B cell (primary cell): ENCODE data around the gene HS2ST1. TPM values are rescaled to one million over a fixed set of nuclear protein-coding genes. Genes with fewer than 3 reads are reported as not detected.

Experiments used
- ATAC-seq: fragments of 200-7000 bp; cut with Tn5 transposase; one replicate; pipeline ENCODE4 v1.10.0; 2021; ENCODE audit warnings: low read depth, mild to moderate bottlenecking, moderate number of reproducible peaks, moderate library complexity
- CTCF ChIA-PET: fragments of 350-600 bp; sonication (Branson Sonifier 250); formaldehyde crosslinking; loops from one replicate; lab custom pipeline; 2021; ENCODE audit warnings: antibody characterized with exemption, inconsistent platforms; lab: Charles Lee
- POLR2A ChIA-PET: fragments of 350-600 bp; sonication (Branson Sonifier 250); formaldehyde crosslinking; loops from one replicate; lab custom pipeline; 2021; ENCODE audit warnings: antibody characterized with exemption; lab: Charles Lee
- DNase-seq: peaks from one replicate; pipeline ENCODE4 v3.0.0; 2013
- H2AFZ ChIP-seq: 2 replicates; pipeline ENCODE4 v1.6.1; 2012; ENCODE audit warnings: mild to moderate bottlenecking, low read depth, low read length; ENCODE audit not compliant: insufficient read depth, poor library complexity, severe bottlenecking
- H3K27ac ChIP-seq, 2 donors: 1 replicate in 1 of 2; 2 replicates in 1 of 2; pipeline ENCODE4 v1.5.1; 2012 to 2013; ENCODE audit warnings: low read length in 2 of 2, mild to moderate bottlenecking in 2 of 2, moderate library complexity in 1 of 2
- H3K27me3 ChIP-seq, 4 experiments: fragments of 200-600 bp in 1 of 4; sonication (generic) in 1 of 4; replicated peaks in 1 of 4; 1 replicate in 2 of 4; 2 replicates in 2 of 4; pipeline versions ENCODE4 v1.6.1 to v1.7.0; 2013 to 2016; ENCODE audit warnings: low read length in 3 of 4, mild to moderate bottlenecking in 2 of 4, mixed read lengths in 1 of 4, moderate library complexity in 1 of 4; ENCODE audit not compliant: insufficient read depth in 4 of 4, control insufficient read depth in 3 of 4; ENCODE audit errors: control extremely low read depth in 1 of 4
- H3K36me3 ChIP-seq, 2 experiments: replicated peaks in 1 of 2; 1 replicate in 1 of 2; 2 replicates in 1 of 2; pipeline versions ENCODE4 v1.6.1 to v1.7.1; 2013; ENCODE audit warnings: low read length in 1 of 2; ENCODE audit not compliant: insufficient read depth in 2 of 2, control insufficient read depth in 1 of 2; ENCODE audit errors: control extremely low read depth in 1 of 2, extremely low read depth in 1 of 2
- H3K4me1 ChIP-seq, 2 donors: fragments of 200-600 bp in 1 of 2; sonication (generic) in 1 of 2; 1 replicate in 1 of 2; 2 replicates in 1 of 2; pipeline versions ENCODE4 v1.5.1 to v1.6.1; 2013 to 2017; ENCODE audit warnings: low read length in 2 of 2; ENCODE audit not compliant: control insufficient read depth in 2 of 2, insufficient read depth in 2 of 2
- H3K4me2 ChIP-seq: replicated peaks from 2 replicates; pipeline ENCODE3; 2012; ENCODE audit warnings: mild to moderate bottlenecking, low read depth, low read length; ENCODE audit not compliant: poor library complexity, severe bottlenecking
- H3K4me3 ChIP-seq, 5 experiments: fragments of 200-600 bp in 1 of 5; sonication (generic) in 1 of 5; 1 replicate in 3 of 5; 2 replicates in 2 of 5; pipeline versions ENCODE4 v1.5.1 to v1.7.0; 2011 to 2016; ENCODE audit warnings: low read length in 4 of 5, mild to moderate bottlenecking in 4 of 5, low read depth in 2 of 5, control low read depth in 1 of 5, moderate library complexity in 1 of 5; ENCODE audit not compliant: insufficient read depth in 1 of 5; ENCODE audit errors: control extremely low read depth in 1 of 5, extremely low read depth in 1 of 5
- H3K79me2 ChIP-seq: fragments of 200-600 bp; sonication (generic); one replicate; pipeline ENCODE4 v1.6.0; 2016; ENCODE audit warnings: low read length; ENCODE audit not compliant: control insufficient read depth, insufficient read depth
- H3K9ac ChIP-seq: fragments of 200-600 bp; sonication (generic); 2 replicates; pipeline ENCODE4 v1.6.1; 2017; ENCODE audit warnings: mild to moderate bottlenecking, low read length, moderate library complexity
- H3K9me3 ChIP-seq, 3 donors: one replicate each; pipeline versions ENCODE4 v1.6.1 to v1.7.1; 2013; ENCODE audit warnings: low read length in 2 of 3; ENCODE audit not compliant: control insufficient read depth in 2 of 3, insufficient read depth in 1 of 3; ENCODE audit errors: control extremely low read depth in 1 of 3
- H4K20me1 ChIP-seq: 2 replicates; pipeline ENCODE4 v1.6.0; 2012; ENCODE audit warnings: mild to moderate bottlenecking, low read length; ENCODE audit not compliant: insufficient read depth, control insufficient read depth, poor library complexity, severe bottlenecking
- H3K27ac Mint-ChIP-seq: one replicate; pipeline ENCODE4 v1.8.0; 2021; ENCODE audit warnings: mixed read lengths
- H3K27me3 Mint-ChIP-seq: one replicate; pipeline ENCODE4 v1.8.0; 2021; ENCODE audit warnings: mixed read lengths
- H3K4me1 Mint-ChIP-seq: one replicate; pipeline ENCODE4 v1.8.0; 2021; ENCODE audit warnings: mixed read lengths
- H3K4me3 Mint-ChIP-seq: one replicate; pipeline ENCODE4 v1.8.0; 2021; ENCODE audit warnings: mixed read lengths
- H3K9me3 Mint-ChIP-seq: one replicate; pipeline ENCODE4 v1.8.0; 2022; ENCODE audit warnings: mixed read lengths; ENCODE audit not compliant: insufficient read depth
- CTCF ChIP-seq: fragments of 200-600 bp; IDR thresholded peaks from one replicate; pipeline ENCODE4 v1.8.0; 2022; ENCODE audit warnings: antibody characterized with exemption, mild to moderate bottlenecking
- EZH2 ChIP-seq: IDR thresholded peaks from 2 replicates; pipeline ENCODE4 v1.6.1; 2012; ENCODE audit warnings: borderline replicate concordance, low read depth, mild to moderate bottlenecking, moderate library complexity, low read length; ENCODE audit not compliant: insufficient read depth, poor library complexity, severe bottlenecking
- intact Hi-C: fragments of 100-400 bp; cut with micrococcal nuclease; formaldehyde crosslinking; loops from one replicate; pipeline ENCODE4 v1.10.0; 2022
- polyA plus RNA-seq: library from polyadenylated mRNA; depleted of rRNA; stranded (reverse); fragments of >200 nt; gene quantifications from 2 replicates; pipeline ENCODE4 v1.2.3, GENCODE V29; 2012
- total RNA-seq, 2 donors: library from RNA; stranded (reverse); fragments of 120-200 nt in 1 of 2; gene quantifications; 1 replicate in 1 of 2; 2 replicates in 1 of 2; pipeline versions ENCODE4 v1.2.3 to v1.2.4, GENCODE V29; 2013 to 2022

Gene HS2ST1
- total and polyA plus RNA-seq, 2 donors (not counting 1 experiment from before 2014, with no cell fraction given) = 3.0 to 16.9 TPM

- H3K27ac Mint-ChIP-seq = no peak overlapping the region
- no peak overlapping the region for H3K4me3 ChIP-seq
- peaks cover 26% of the 10 kb centered on the region for H3K4me1 Mint-ChIP-seq
- no peak overlapping the region for H3K9ac ChIP-seq
- no peaks in the 10 kb centered on the region for H3K9me3 ChIP-seq
- H3K27me3 ChIP-seq = no peaks in the 10 kb centered on the region
- intact Hi-C loops = no loop called here
- H2AFZ ChIP-seq = no peak overlapping the region
- DNase-seq (no peak), ATAC-seq (no peak)
- H3K27ac ChIP-seq = no peak overlapping the region
- ChIA-PET POLR2A (no interaction called here), CTCF (interaction anchor here (1.0 kb wide), 2 partner anchors 9 to 123 kb away, joined by 3 to 6 read pairs; no protein-coding TSS in a partner anchor)
- H3K4me1 ChIP-seq = peaks cover 5 to 6% of the 10 kb centered on the region in 2 donors
- H3K79me2 ChIP-seq = peaks cover 27% of the 10 kb centered on the region
- H3K4me3 Mint-ChIP-seq = no peak overlapping the region
- no peak overlapping the region for H3K4me2 ChIP-seq
- H3K36me3 ChIP-seq = no peaks in the 10 kb centered on the region
- H3K9me3 Mint-ChIP-seq = no peaks in the 10 kb centered on the region
- no peaks in the 10 kb centered on the region for H4K20me1 ChIP-seq
- TF ChIP-seq CTCF (no peak), EZH2 (no peak)
- H3K27me3 Mint-ChIP-seq = no peaks in the 10 kb centered on the region
These were observed 41.8 kb downstream of the HS2ST1 start for GRCh38 chr1:86956221-86956620.

GRCh38 chr1:86957221-86957620 is 42.8 kb downstream of the HS2ST1 start:
- Histone ChIP-seq H3K4me1 (peaks cover 5 to 6% of the 10 kb centered on the region in 2 donors), H3K27ac (no peak overlapping the region), H3K79me2 (peaks cover 20% of the 10 kb centered on the region), H3K4me2 (no peak overlapping the region), H4K20me1 (no peaks in the 10 kb centered on the region), H3K9me3 (no peaks in the 10 kb centered on the region), H3K4me3 (no peak overlapping the region), H3K9ac (no peak overlapping the region), H3K27me3 (no peaks in the 10 kb centered on the region), H3K36me3 (no peaks in the 10 kb centered on the region), H2AFZ (no peak overlapping the region)
- Mint-ChIP-seq H3K27me3 (no peaks in the 10 kb centered on the region), H3K4me3 (no peak overlapping the region), H3K9me3 (no peaks in the 10 kb centered on the region), H3K4me1 (peaks cover 20% of the 10 kb centered on the region), H3K27ac (no peak overlapping the region)
- intact Hi-C loops = no loop called here
- no peak for ATAC-seq
- POLR2A ChIA-PET = no interaction called here
- TF ChIP-seq CTCF = no peak
- no peak for TF ChIP-seq EZH2
- DNase-seq = no peak
- CTCF ChIA-PET = interaction anchor here (0.7 kb wide), 1 partner anchor 15 kb away, joined by 5 read pairs; no protein-coding TSS in a partner anchor
